Measurements from ENCODE around the gene LYZL4.

Gene LYZL4

DNA sequence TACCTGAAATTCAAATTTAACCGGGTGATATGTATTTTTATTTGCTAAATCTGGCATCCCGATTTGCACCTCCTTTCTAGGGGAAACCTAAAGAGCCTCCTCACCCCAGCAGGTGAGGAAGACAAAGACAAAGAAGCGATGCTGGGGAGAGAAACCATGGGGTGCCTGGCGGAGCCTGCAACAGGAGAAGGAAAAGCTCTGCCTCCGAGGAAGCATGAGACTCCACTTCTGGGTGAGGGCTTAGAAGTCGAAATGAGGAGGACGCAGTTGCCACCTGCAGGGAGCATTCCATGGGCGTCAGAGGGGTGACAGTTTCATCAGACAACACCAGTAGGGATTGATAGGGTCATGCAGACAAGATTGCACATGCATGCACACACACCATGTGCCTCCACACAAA, 30.5 kb upstream of the LYZL4 start:
- TF ChIP-seq, protein P1, sequence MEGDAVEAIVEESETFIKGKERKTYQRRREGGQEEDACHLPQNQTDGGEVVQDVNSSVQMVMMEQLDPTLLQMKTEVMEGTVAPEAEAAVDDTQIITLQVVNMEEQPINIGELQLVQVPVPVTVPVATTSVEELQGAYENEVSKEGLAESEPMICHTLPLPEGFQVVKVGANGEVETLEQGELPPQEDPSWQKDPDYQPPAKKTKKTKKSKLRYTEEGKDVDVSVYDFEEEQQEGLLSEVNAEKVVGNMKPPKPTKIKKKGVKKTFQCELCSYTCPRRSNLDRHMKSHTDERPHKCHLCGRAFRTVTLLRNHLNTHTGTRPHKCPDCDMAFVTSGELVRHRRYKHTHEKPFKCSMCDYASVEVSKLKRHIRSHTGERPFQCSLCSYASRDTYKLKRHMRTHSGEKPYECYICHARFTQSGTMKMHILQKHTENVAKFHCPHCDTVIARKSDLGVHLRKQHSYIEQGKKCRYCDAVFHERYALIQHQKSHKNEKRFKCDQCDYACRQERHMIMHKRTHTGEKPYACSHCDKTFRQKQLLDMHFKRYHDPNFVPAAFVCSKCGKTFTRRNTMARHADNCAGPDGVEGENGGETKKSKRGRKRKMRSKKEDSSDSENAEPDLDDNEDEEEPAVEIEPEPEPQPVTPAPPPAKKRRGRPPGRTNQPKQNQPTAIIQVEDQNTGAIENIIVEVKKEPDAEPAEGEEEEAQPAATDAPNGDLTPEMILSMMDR (IDR thresholded peaks at IDR 0.05; ENCODE audit: low read depth, low read length) = no peak
- H3K4me3 ChIP-seq (ENCODE audit: low read depth, low read length) = no peak overlapping the region
- in situ Hi-C loops (cut with HindIII; ENCODE audit: low sequenced_read_pairs) = no loop called here
- DNase-seq (ENCODE audit: low read depth, low spot score) = no peak

DNA sequence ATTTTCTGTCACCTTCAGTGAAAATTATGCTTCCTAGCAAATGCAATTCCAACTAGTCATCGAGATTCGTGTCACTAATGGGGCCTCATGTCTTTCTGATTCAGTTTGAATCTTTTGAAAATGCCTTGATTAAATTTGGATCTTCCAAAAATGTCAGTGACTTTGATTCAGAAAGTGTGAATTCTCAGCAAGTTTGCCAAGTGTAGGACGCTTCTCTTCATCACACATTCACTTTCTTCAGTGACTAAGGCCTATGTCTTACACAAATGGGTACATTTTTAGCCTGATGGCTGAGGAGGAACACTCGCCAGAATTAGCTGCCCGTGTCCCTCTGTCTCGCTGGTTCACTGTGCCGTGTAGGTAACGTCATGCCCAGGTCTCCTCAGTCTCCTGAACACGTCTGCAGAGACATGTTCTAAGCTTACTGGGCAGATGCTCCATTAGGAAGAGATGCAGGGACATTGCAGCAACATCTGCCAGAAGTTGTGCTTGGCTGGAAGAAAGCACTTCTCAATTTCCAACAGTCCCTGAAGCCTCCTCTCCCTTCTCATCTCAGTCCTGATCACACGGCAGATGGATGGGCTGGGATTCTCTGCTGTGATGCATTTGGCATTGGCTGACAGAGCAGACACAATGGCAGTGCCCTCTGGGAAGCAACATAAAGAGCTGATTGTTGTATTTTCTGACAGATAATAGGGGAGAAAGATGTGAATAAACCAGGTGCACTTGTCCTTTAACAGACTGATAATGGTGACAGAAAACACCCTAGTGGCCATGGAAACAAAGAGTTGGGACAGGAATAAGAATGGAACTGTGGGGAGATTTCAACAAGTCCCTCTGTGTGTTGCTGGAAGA, 29.1 kb upstream of the LYZL4 start:
- H3K4me3 ChIP-seq (ENCODE audit: low read depth, low read length) = no peak overlapping the region
- DNase-seq (ENCODE audit: low read depth, low spot score) = no peak
- in situ Hi-C loops (cut with HindIII; ENCODE audit: low sequenced_read_pairs) = no loop called here
- TF ChIP-seq, protein P1 (IDR thresholded peaks at IDR 0.05; ENCODE audit: low read depth, low read length) = no peak

DNA sequence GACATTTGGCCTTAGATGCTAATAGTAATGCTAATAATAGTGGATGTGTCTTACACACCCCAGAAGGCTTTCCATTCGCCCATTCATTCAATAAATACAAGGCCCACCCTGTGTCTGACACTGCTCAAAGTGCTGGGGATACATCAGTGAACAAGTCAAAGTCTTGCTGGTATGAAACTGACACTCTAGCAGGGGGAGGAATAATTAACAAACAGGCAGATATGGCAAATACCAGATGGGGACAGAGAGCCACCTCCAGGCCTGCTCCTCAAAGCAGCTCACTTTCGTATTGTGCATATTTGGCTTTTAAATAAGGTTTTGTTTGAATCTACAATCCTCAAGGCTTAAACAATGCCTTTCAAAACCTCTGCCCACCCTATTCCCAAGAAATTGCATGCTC, 28.3 kb upstream of the LYZL4 start:
- no peak for DNase-seq (ENCODE audit: low read depth, low spot score)
- no peak overlapping the region for H3K4me3 ChIP-seq (ENCODE audit: low read depth, low read length)
- in situ Hi-C loops (cut with HindIII; ENCODE audit: low sequenced_read_pairs) = no loop called here
- TF ChIP-seq, protein P1 (IDR thresholded peaks at IDR 0.05; ENCODE audit: low read depth, low read length) = no peak

DNA sequence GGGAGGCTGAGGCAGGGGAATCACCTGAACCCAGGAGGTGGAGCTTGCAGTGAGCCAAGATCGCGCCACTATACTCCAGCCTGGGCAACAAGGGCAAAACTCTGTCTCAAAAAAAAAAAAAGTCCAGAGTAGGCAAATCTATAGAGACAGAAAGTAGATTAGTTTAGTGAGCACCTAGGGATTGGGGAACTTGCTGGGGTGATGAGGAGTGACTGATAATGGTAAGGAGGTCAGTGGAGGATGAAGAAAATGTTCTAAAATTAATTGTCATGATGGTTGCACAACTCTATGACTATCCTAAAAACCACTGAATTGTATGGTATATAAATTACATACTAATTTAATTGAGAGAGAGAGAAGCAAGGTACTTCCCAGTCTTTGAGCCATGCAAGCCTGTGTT, 27.8 kb upstream of the LYZL4 start:
- DNase-seq (ENCODE audit: low read depth, low spot score) = no peak
- in situ Hi-C loops (cut with HindIII; ENCODE audit: low sequenced_read_pairs) = no loop called here

DNA sequence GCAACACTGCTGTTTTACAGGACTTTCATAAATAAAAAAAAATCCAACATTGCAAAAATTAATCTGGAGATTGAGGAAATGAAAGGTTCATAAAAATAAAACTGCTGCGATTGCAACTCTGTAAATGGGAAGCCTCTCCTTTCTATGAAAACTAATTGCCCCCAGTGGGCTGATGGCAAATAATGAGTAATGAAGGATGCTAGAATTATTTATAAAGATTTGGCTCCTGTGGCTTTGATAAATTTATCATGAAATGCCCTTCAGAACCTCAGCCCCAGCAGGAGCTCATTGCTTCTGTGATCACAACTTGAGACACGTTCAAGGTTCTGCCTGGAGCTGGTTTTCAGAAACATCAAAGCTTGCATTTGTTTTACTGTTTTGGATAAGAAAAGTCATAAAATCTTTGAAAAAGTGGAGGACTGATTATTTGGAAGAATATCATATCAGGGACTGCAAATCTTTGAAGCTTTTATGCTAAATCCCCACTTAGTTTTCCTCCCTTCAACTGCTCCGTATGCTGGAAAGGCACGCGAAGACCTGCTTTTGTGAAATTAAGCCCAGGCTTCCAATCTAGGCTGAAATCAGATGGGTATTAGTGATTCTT, 24.5 kb upstream of the LYZL4 start:
- TF ChIP-seq, protein P1 (IDR thresholded peaks at IDR 0.05; ENCODE audit: low read depth, low read length) = no peak
- no peak for DNase-seq (ENCODE audit: low read depth, low spot score)
- in situ Hi-C loops (cut with HindIII; ENCODE audit: low sequenced_read_pairs) = no loop called here
- H3K4me3 ChIP-seq (ENCODE audit: low read depth, low read length) = no peak overlapping the region

More for the DNA sequence above, 27.8 kb upstream of the LYZL4 start:
- H3K4me3 ChIP-seq (ENCODE audit: low read depth, low read length) = no peak overlapping the region
- TF ChIP-seq, protein P1 (IDR thresholded peaks at IDR 0.05; ENCODE audit: low read depth, low read length) = no peak

DNA sequence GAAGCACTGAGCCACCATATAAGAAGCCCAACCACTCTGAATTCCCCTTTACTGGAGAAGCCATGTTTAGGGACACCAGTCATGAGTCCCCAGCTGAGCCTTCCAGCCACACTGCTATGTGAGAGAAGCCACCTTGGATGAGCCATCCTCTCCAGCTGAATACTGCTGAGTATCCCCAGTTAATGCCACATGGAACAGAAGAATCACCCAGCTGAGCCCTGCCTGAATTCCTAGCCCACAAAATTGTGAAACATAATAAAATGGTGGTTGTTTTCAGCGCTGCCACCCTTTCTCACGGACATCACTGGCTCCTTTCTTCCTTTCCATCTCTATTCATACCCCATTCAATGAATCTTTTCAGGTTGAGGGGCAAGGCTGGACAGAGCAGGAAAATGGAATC, 22.1 kb upstream of the LYZL4 start:
- no peak overlapping the region for H3K4me3 ChIP-seq (ENCODE audit: low read depth, low read length)
- no peak for DNase-seq (ENCODE audit: low read depth, low spot score)
- TF ChIP-seq, protein P1 (IDR thresholded peaks at IDR 0.05; ENCODE audit: low read depth, low read length) = no peak
- in situ Hi-C loops (cut with HindIII; ENCODE audit: low sequenced_read_pairs) = no loop called here
